GM23338 (cell line): Measurements from ENCODE around the gene ADPRHL1. TPM values are rescaled to one million over a fixed set of nuclear protein-coding genes. Genes with fewer than 3 reads are reported as not detected.

Experiments used
- ATAC-seq: fragments of 200-7000 bp; cut with Tn5 transposase; 3 replicates; pipeline ENCODE4 v1.9.1; 2020
- DNase-seq: peaks from one replicate; pipeline ENCODE4 v3.0.0-alpha.2; 2015; ENCODE audit warnings: low spot score
- H2AFZ ChIP-seq: fragments of 200-600 bp; sonication (generic); 2 replicates; pipeline ENCODE4 v1.8.0; 2016; ENCODE audit warnings: antibody characterized with exemption, mild to moderate bottlenecking, moderate library complexity
- H3F3A ChIP-seq: fragments of 200-600 bp; sonication (generic); replicated peaks from 2 replicates; pipeline ENCODE4 v1.8.0; 2017; ENCODE audit warnings: antibody characterized with exemption, mixed run types, low read depth
- H3K27ac ChIP-seq: fragments of 200-600 bp; sonication (generic); 2 replicates; pipeline ENCODE4 v1.6.1; 2016; ENCODE audit warnings: low read depth
- H3K27me3 ChIP-seq: fragments of 200-600 bp; sonication (generic); 2 replicates; pipeline ENCODE4 v1.8.0; 2016; ENCODE audit warnings: mild to moderate bottlenecking, mixed run types, moderate library complexity; ENCODE audit not compliant: insufficient read depth
- H3K36me3 ChIP-seq: fragments of 200-600 bp; sonication (generic); 2 replicates; pipeline ENCODE4 v1.8.0; 2016; ENCODE audit warnings: mild to moderate bottlenecking; ENCODE audit not compliant: insufficient read depth
- H3K4me1 ChIP-seq: fragments of 200-600 bp; sonication (generic); 2 replicates; pipeline ENCODE4 v1.8.0; 2016; ENCODE audit warnings: mild to moderate bottlenecking, moderate library complexity; ENCODE audit not compliant: insufficient read depth
- H3K4me2 ChIP-seq: fragments of 200-600 bp; sonication (generic); 2 replicates; pipeline ENCODE4 v1.7.1; 2017; ENCODE audit warnings: mixed run types
- H3K4me3 ChIP-seq: fragments of 200-600 bp; sonication (generic); 2 replicates; pipeline ENCODE4 v1.6.1; 2016; ENCODE audit warnings: mixed run types
- H3K79me2 ChIP-seq: fragments of 200-600 bp; sonication (generic); replicated peaks from 2 replicates; pipeline ENCODE4 v1.8.0; 2017; ENCODE audit warnings: mild to moderate bottlenecking; ENCODE audit not compliant: insufficient read depth
- H3K9me2 ChIP-seq: fragments of 200-600 bp; sonication (generic); 2 replicates; pipeline ENCODE4 v1.8.0; 2017; ENCODE audit not compliant: insufficient read depth
- H4K20me1 ChIP-seq: fragments of 200-600 bp; sonication (generic); replicated peaks from 2 replicates; pipeline ENCODE4 v1.8.0; 2017; ENCODE audit warnings: mild to moderate bottlenecking; ENCODE audit not compliant: insufficient read depth
- H3K27ac Mint-ChIP-seq: 2 replicates; pipeline ENCODE4 v1.8.0; 2020; ENCODE audit warnings: inconsistent platforms, mild to moderate bottlenecking, moderate library complexity, mixed read lengths
- H3K27me3 Mint-ChIP-seq: 3 replicates; pipeline ENCODE4 v1.8.0; 2022; ENCODE audit warnings: low read depth, mild to moderate bottlenecking, moderate library complexity, mixed read lengths, inconsistent platforms; ENCODE audit not compliant: insufficient read depth, poor library complexity
- H3K36me3 Mint-ChIP-seq: 3 replicates; pipeline ENCODE4 v1.8.0; 2021; ENCODE audit warnings: low read depth, mild to moderate bottlenecking, inconsistent platforms, moderate library complexity, mixed read lengths
- H3K4me1 Mint-ChIP-seq: 3 replicates; pipeline ENCODE4 v1.8.0; 2020; ENCODE audit warnings: mild to moderate bottlenecking, inconsistent platforms, mixed read lengths
- H3K4me3 Mint-ChIP-seq: 3 replicates; pipeline ENCODE4 v1.8.0; 2021; ENCODE audit warnings: moderate library complexity, mild to moderate bottlenecking, inconsistent platforms, mixed read lengths
- H3K9me3 Mint-ChIP-seq: 3 replicates; pipeline ENCODE4 v1.8.0; 2020; ENCODE audit warnings: moderate library complexity, mild to moderate bottlenecking, inconsistent platforms, mixed read lengths
- CREB1 ChIP-seq: fragments of 250-450 bp; sonication (Bioruptor Pico); IDR thresholded peaks from 2 replicates; pipeline ENCODE4 v1.5.0; 2020; ENCODE audit warnings: low read depth, mild to moderate bottlenecking, moderate library complexity
- EZH2 ChIP-seq: fragments of 200-600 bp; sonication (generic); IDR thresholded peaks from one replicate; pipeline ENCODE4 v1.8.0; 2017; ENCODE audit warnings: antibody characterized with exemption, mild to moderate bottlenecking, low read depth; ENCODE audit not compliant: unreplicated experiment
- JUNB ChIP-seq: IDR thresholded peaks from one replicate; pipeline ENCODE4 v1.6.1; 2016; ENCODE audit warnings: antibody characterized with exemption; ENCODE audit not compliant: unreplicated experiment
- NANOG ChIP-seq: IDR thresholded peaks from 2 replicates; pipeline ENCODE4 v1.6.1; 2016; ENCODE audit warnings: antibody characterized with exemption, borderline replicate concordance
- POLR2AphosphoS5 ChIP-seq: IDR thresholded peaks from 2 replicates; pipeline ENCODE4 v1.6.1; 2016; ENCODE audit warnings: antibody characterized with exemption, low read depth
- STAT1 ChIP-seq: IDR thresholded peaks from one replicate; pipeline ENCODE4 v1.6.1; 2016; ENCODE audit warnings: antibody characterized with exemption; ENCODE audit not compliant: unreplicated experiment
- ZNF114 ChIP-seq: fragments of 250-450 bp; sonication (Bioruptor Pico); IDR thresholded peaks from 2 replicates; pipeline ENCODE4 v1.5.0; 2020; ENCODE audit warnings: mild to moderate bottlenecking, moderate library complexity
- ZNF331 ChIP-seq: fragments of 250-450 bp; sonication (Bioruptor Pico); IDR thresholded peaks from 2 replicates; pipeline ENCODE4 v1.5.0; 2020; ENCODE audit warnings: low read depth, mild to moderate bottlenecking, moderate library complexity
- polyA plus RNA-seq: library from polyadenylated mRNA; unstranded; fragments of >200 nt; fragmentation: Nextera tagmentation; extraction: Ambion mirVana; gene quantifications from 2 replicates; pipeline ENCODE4 v1.2.1, GENCODE V29; 2016
- total RNA-seq: library from RNA; depleted of rRNA; stranded (reverse); fragments of >200 nt; shearing (Covaris generic); gene quantifications from 2 replicates; pipeline ENCODE4 v1.2.3, GENCODE V29; 2014
- TF ChIP-seq, protein P1 (sequence below), 2 experiments: fragments of 200-600 bp in 1 of 2; sonication (generic) in 1 of 2; conservative IDR thresholded peaks; 2 replicates each; pipeline versions ENCODE4 v1.5.1 to v1.6.1; 2016 to 2017; ENCODE audit warnings: antibody characterized with exemption in 2 of 2, low read depth in 2 of 2, mild to moderate bottlenecking in 2 of 2, moderate library complexity in 1 of 2
- TF ChIP-seq, protein P2 (sequence below): IDR thresholded peaks from one replicate; pipeline ENCODE4 v1.6.1; 2018; ENCODE audit warnings: antibody characterized with exemption; ENCODE audit not compliant: unreplicated experiment

ADPRHL1 gene
- total and polyA plus RNA-seq, 2 experiments from 2014 or later = 0.80 to 1.0 TPM

DNA sequence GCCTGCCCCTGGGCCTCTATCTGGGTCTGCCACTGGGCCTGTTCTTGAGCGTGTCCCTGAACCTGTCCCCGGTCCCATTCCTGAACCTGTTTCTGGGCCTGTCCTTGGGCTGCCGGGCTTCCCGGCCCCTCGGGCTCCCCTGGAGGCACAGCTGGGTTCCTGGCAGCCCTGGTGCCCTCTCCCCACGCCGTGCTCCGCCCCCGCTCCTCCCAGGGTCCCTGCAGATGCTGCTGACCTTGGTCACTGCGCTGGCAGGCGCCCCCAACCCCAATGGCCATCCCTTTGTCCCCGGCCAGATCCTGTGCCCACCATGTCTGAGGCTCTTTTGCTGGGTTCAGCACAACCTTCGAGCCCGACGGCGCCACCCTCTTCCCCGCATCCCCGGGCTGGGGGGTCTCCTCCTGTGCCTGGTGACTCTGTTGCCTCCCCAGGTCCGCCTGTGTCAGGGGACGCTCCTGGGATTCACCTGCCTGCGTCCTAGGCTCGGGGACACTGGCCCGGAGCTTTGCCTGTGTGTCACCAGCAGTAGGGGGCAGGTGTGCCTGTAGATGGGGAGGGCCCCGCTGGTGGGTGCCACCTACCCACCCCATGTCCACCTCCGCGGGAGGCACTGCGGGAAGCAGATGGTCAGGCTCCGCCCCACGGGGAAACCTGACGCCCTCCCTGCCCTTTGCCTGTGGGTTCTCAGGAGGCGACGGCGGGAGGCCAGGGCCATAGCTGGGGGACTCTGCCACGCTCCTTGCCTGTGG is 48.4 kb downstream of the ADPRHL1 start (continued):
- TF ChIP-seq, protein P1, sequence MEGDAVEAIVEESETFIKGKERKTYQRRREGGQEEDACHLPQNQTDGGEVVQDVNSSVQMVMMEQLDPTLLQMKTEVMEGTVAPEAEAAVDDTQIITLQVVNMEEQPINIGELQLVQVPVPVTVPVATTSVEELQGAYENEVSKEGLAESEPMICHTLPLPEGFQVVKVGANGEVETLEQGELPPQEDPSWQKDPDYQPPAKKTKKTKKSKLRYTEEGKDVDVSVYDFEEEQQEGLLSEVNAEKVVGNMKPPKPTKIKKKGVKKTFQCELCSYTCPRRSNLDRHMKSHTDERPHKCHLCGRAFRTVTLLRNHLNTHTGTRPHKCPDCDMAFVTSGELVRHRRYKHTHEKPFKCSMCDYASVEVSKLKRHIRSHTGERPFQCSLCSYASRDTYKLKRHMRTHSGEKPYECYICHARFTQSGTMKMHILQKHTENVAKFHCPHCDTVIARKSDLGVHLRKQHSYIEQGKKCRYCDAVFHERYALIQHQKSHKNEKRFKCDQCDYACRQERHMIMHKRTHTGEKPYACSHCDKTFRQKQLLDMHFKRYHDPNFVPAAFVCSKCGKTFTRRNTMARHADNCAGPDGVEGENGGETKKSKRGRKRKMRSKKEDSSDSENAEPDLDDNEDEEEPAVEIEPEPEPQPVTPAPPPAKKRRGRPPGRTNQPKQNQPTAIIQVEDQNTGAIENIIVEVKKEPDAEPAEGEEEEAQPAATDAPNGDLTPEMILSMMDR (conservative IDR thresholded peaks at IDR 0.05; ENCODE audit: low read depth in 2 of 2) = no peak
- no peak for TF ChIP-seq EZH2
- TF ChIP-seq CREB1 (CRISPR knock-in tag) = no peak
- TF ChIP-seq, protein P2, sequence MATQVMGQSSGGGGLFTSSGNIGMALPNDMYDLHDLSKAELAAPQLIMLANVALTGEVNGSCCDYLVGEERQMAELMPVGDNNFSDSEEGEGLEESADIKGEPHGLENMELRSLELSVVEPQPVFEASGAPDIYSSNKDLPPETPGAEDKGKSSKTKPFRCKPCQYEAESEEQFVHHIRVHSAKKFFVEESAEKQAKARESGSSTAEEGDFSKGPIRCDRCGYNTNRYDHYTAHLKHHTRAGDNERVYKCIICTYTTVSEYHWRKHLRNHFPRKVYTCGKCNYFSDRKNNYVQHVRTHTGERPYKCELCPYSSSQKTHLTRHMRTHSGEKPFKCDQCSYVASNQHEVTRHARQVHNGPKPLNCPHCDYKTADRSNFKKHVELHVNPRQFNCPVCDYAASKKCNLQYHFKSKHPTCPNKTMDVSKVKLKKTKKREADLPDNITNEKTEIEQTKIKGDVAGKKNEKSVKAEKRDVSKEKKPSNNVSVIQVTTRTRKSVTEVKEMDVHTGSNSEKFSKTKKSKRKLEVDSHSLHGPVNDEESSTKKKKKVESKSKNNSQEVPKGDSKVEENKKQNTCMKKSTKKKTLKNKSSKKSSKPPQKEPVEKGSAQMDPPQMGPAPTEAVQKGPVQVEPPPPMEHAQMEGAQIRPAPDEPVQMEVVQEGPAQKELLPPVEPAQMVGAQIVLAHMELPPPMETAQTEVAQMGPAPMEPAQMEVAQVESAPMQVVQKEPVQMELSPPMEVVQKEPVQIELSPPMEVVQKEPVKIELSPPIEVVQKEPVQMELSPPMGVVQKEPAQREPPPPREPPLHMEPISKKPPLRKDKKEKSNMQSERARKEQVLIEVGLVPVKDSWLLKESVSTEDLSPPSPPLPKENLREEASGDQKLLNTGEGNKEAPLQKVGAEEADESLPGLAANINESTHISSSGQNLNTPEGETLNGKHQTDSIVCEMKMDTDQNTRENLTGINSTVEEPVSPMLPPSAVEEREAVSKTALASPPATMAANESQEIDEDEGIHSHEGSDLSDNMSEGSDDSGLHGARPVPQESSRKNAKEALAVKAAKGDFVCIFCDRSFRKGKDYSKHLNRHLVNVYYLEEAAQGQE = no peak
- no peak for TF ChIP-seq ZNF331 (CRISPR knock-in tag)
- no peak for TF ChIP-seq ZNF114 (CRISPR knock-in tag)
- TF ChIP-seq POLR2AphosphoS5 = no peak

- ATAC-seq (no peak), DNase-seq (no peak)
- no peak overlapping the region for H2AFZ ChIP-seq
- H3K9me2 ChIP-seq = no peaks in the 10 kb centered on the region
- no peaks in the 10 kb centered on the region for H3F3A ChIP-seq
- H4K20me1 ChIP-seq = no peaks in the 10 kb centered on the region
- Mint-ChIP-seq H3K36me3 (no peaks in the 10 kb centered on the region), H3K4me3 (no peak overlapping the region), H3K27me3 (peaks cover 19% of the 10 kb centered on the region), H3K27ac (no peak overlapping the region), H3K4me1 (peaks cover 6% of the 10 kb centered on the region; the same call in 2 of the 3 replicates), H3K9me3 (no peaks in the 10 kb centered on the region)
- H3K4me3 ChIP-seq = no peak overlapping the region
- H3K4me2 ChIP-seq = no peak overlapping the region
- no peak overlapping the region for H3K27ac ChIP-seq
- H3K27me3 ChIP-seq = no peaks in the 10 kb centered on the region
- peaks cover under 1% of the 10 kb centered on the region; the same call in 1 of the 2 replicates for H3K4me1 ChIP-seq
- H3K36me3 ChIP-seq = no peaks in the 10 kb centered on the region
- no peaks in the 10 kb centered on the region for H3K79me2 ChIP-seq
- no peak for TF ChIP-seq ZNF114 (CRISPR knock-in tag)
- no peak for TF ChIP-seq NANOG
- no peak for TF ChIP-seq STAT1
- TF ChIP-seq JUNB = no peak
- TF ChIP-seq, protein P2 = no peak
Measured at GRCh38 chr13:113404366-113404722, 48.9 kb downstream of the ADPRHL1 start.
